ENCODE data around the gene SEC24B.
"Not testable (repeated sequence)": the region's sequence is repeated elsewhere in the genome, so short reads cannot be mapped to it uniquely, and the experiment has no call there.

Gene SEC24B

DNA sequence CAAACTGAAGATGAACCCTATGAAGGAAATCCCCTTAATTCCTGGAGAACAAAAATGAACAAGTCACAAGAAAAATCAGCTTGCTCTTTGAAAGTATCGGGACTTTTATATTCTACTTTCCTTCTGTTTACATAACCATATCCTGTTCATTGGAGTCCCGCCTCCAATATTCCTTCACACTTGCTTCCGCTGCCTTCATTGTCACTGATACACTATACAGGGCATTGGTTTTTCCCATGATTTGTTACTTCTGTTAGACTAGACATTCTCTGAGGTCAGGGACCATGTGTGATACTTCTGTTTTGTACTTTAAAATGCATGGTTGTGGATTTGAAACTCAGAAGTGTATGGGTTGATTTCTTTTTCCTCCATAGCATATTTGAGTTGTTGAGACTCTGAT, 145.2 kb downstream of the SEC24B start:
- no peak overlapping the region for H3K4me3 ChIP-seq (ENCODE audit: control insufficient read depth, low read depth, low read length)
- TF ChIP-seq, protein P1, sequence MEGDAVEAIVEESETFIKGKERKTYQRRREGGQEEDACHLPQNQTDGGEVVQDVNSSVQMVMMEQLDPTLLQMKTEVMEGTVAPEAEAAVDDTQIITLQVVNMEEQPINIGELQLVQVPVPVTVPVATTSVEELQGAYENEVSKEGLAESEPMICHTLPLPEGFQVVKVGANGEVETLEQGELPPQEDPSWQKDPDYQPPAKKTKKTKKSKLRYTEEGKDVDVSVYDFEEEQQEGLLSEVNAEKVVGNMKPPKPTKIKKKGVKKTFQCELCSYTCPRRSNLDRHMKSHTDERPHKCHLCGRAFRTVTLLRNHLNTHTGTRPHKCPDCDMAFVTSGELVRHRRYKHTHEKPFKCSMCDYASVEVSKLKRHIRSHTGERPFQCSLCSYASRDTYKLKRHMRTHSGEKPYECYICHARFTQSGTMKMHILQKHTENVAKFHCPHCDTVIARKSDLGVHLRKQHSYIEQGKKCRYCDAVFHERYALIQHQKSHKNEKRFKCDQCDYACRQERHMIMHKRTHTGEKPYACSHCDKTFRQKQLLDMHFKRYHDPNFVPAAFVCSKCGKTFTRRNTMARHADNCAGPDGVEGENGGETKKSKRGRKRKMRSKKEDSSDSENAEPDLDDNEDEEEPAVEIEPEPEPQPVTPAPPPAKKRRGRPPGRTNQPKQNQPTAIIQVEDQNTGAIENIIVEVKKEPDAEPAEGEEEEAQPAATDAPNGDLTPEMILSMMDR (conservative IDR thresholded peaks at IDR 0.05; ENCODE audit: control insufficient read depth, insufficient read depth, low read depth, low read length) = no peak
- no peak for DNase-seq (ENCODE audit: low read depth)

DNA sequence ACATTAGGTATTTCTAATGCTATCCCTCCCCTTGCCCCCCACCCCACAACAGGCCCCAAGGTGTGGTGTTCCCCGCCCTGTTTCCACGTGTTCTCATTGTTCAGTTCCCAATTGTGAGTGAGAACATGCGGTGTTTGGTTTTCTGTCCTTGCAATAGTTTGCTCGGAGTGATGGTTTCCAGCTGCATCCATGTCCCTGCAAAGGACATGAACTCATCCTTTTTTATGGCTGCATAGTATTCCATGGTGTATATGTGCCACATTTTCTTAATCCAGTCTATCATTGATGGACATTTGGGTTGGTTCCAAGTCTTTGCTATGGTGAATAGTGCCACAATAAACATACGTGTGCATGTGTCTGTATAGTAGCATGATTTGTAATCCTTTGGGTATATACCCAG, 146.4 kb downstream of the SEC24B start:
- not testable (repeated sequence) for H3K4me3 ChIP-seq (ENCODE audit: control insufficient read depth, low read depth, low read length)

DNA sequence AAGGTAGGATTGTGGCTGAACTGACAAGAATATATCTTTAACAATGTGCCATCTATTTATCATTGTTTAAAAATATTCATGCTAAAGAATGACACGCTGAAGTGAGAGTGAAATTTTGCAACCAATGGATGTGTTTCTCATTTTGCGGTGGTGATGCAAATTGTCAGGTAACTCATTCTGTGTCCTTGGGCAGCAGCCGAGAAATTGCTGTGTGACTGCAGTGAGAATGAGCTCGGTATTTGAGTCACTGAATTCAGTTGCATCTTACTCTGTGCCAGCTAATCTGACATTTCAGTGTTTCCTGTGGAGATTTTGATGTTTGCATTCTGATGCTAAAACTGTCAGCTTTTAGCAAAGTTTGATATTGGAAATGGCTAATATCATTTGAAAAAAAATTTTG, 154.6 kb downstream of the SEC24B start:
- TF ChIP-seq, protein P1 (conservative IDR thresholded peaks at IDR 0.05; ENCODE audit: control insufficient read depth, insufficient read depth, low read depth, low read length) = no peak
- DNase-seq (ENCODE audit: low read depth) = peak; percentile 40
- H3K4me3 ChIP-seq (ENCODE audit: control insufficient read depth, low read depth, low read length) = no peak overlapping the region

More for the DNA sequence above, 146.4 kb downstream of the SEC24B start:
- DNase-seq (ENCODE audit: low read depth) = not testable (repeated sequence)

DNA sequence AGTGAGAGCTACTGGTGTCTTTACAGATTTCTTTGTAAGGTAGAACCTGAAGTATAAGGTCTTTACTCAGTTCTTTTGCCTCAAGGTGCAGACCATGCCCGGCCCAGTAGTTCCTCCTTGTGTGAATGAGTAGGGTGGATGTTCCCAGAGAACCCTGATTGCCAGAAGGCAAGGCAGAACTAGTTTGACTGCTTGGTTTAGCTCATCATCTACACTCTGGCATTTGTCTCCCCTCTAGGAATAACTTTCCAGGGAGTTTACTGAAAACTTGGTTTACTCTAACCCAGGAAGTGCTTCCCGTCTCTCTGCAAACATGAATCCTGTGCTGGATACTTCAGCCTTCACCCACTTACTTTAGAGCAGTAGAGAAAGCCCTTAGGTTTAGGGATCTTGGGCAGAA, 155.5 kb downstream of the SEC24B start:
- no peak for DNase-seq (ENCODE audit: low read depth)
- no peak overlapping the region for H3K4me3 ChIP-seq (ENCODE audit: control insufficient read depth, low read depth, low read length)
- TF ChIP-seq, protein P1 (conservative IDR thresholded peaks at IDR 0.05; ENCODE audit: control insufficient read depth, insufficient read depth, low read depth, low read length) = no peak

DNA sequence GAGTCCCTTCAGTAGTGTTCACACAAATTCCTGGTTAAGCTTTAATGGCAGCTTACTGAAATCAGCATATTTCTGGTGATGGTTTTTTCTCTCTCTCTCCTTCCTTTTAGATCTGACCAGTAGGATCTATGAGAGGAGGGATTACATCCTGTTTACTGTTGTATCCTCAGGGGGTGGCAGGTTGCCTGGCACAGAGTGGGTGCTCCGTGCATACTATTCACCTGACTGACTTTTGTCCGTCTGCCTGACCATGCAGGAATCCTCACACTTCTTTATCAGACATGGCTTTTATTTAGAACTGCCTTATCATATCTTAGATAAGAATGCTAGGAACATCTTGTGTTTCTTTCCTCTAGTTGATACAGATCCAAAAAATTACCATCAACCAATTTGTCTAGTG, 156.0 kb downstream of the SEC24B start:
- TF ChIP-seq, protein P1 (conservative IDR thresholded peaks at IDR 0.05; ENCODE audit: control insufficient read depth, insufficient read depth, low read depth, low read length) = no peak
- H3K4me3 ChIP-seq (ENCODE audit: control insufficient read depth, low read depth, low read length) = no peak overlapping the region
- DNase-seq (ENCODE audit: low read depth) = no peak

Data from fibroblast of mammary gland (primary cell).